ENCODE results near the gene FNBP1L.
"Not testable (repeated sequence)": the region's sequence is repeated elsewhere in the genome, so short reads cannot be mapped to it uniquely, and the experiment has no call there.

DNA sequence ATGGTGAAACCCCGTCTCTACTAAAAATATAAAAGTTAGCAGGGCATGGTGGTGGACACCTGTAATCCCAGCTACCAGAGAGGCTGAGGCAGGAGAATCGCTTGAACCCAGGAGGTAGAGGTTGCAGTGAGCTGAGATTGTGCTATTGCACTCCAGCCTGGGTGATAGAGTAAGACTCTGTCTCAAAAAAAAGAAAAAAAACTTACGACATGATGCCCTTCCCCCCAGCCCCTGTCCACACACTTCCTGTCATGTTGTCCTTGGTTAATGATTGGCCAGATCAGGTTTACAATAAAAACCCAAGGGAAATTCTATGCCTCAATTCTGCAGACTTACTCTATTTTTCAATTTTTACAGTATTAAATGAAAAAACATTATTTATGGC lies 143.4 kb downstream of the FNBP1L start:
- TF ChIP-seq CTCF (IDR thresholded peaks at IDR 0.05; ENCODE audit: low read length); EZH2 (IDR thresholded peaks at IDR 0.05; ENCODE audit: borderline replicate concordance, low read length): not testable (repeated sequence)
